GM19395 (cell line): ENCODE results near the gene STK17B.

Experiments used
- ATAC-seq: cut with Tn5 transposase; IDR thresholded peaks from one replicate; pipeline ENCODE4 v1.9.1; 2021; ENCODE audit warnings: mild to moderate bottlenecking, moderate library complexity; ENCODE audit not compliant: unreplicated experiment

The STK17B gene

GRCh38 chr2:196160101-196160500 is 11.3 kb downstream of the STK17B start:
- peak; percentile 79 for ATAC-seq

GRCh38 chr2:196159221-196159892 is 12.0 kb downstream of the STK17B start:
- no peak for ATAC-seq

GRCh38 chr2:196155575-196155974 is 15.8 kb downstream of the STK17B start:
- ATAC-seq, result no peak

- no peak for ATAC-seq
Observed at GRCh38 chr2:196153480-196153879, 17.9 kb downstream of the STK17B start.

GRCh38 chr2:196149948-196150347 is 21.4 kb downstream of the STK17B start:
- ATAC-seq, result peak; percentile 56

GRCh38 chr2:196148736-196149135 is 22.6 kb downstream of the STK17B start:
- no peak for ATAC-seq

GRCh38 chr2:196145256-196145655 is 26.1 kb downstream of the STK17B start:
- ATAC-seq, result no peak

GRCh38 chr2:196144513-196145126 is 26.8 kb downstream of the STK17B start:
- no peak for ATAC-seq

GRCh38 chr2:196143730-196144131 is 27.6 kb downstream of the STK17B start:
- no peak for ATAC-seq

GRCh38 chr2:196142825-196143224 is 28.6 kb downstream of the STK17B start:
- ATAC-seq, result no peak

GRCh38 chr2:196140213-196140612 is 31.2 kb downstream of the STK17B start:
- ATAC-seq, result no peak

GRCh38 chr2:196137271-196137670 is 34.1 kb downstream of the STK17B start:
- no peak for ATAC-seq

- ATAC-seq, result no peak
Observed at GRCh38 chr2:196136151-196136550, 35.2 kb downstream of the STK17B start.

- ATAC-seq, result no peak
Observed at GRCh38 chr2:196131949-196132925, 39.1 kb downstream of the STK17B start.

GRCh38 chr2:196131384-196131937 is 39.9 kb downstream of the STK17B start:
- peak; percentile 40 for ATAC-seq

- ATAC-seq, result no peak
Observed at GRCh38 chr2:196130039-196130825, 41.1 kb downstream of the STK17B start.

GRCh38 chr2:196128749-196129148 is 42.6 kb downstream of the STK17B start:
- no peak for ATAC-seq

- no peak for ATAC-seq
Observed at GRCh38 chr2:196125596-196125995, 45.8 kb downstream of the STK17B start.

- ATAC-seq, result no peak
Observed at GRCh38 chr2:196123679-196124373, 47.6 kb downstream of the STK17B start.

- ATAC-seq, result no peak
Observed at GRCh38 chr2:196119926-196120325, 51.5 kb downstream of the STK17B start.
